Testis (tissue), 5 donors: ENCODE measurements around the gene SIGLEC1. TPM values are rescaled to one million over a fixed set of nuclear protein-coding genes. Genes with fewer than 3 reads are reported as not detected.

Experiments used
- DNase-seq: peaks from one replicate; pipeline ENCODE4 v3.0.0-alpha.2; 2019
- H3K27ac ChIP-seq, 2 donors: fragments of 200-600 bp; sonication (generic); one replicate each; pipeline ENCODE4 v1.5.1; 2019
- H3K27me3 ChIP-seq: fragments of 200-600 bp; sonication (generic); one replicate; pipeline ENCODE4 v1.5.1; 2019
- H3K36me3 ChIP-seq: fragments of 200-600 bp; sonication (generic); one replicate; pipeline ENCODE4 v1.5.1; 2017; ENCODE audit warnings: low read depth; ENCODE audit errors: missing control alignments
- H3K4me1 ChIP-seq: fragments of 200-600 bp; sonication (generic); one replicate; pipeline ENCODE4 v1.5.1; 2019
- H3K4me3 ChIP-seq, 2 donors: fragments of 200-600 bp; sonication (generic); one replicate each; pipeline ENCODE4 v1.5.1; 2017 to 2019
- H3K9me3 ChIP-seq: fragments of 200-600 bp; sonication (generic); one replicate; pipeline ENCODE4 v1.5.1; 2017
- CTCF ChIP-seq, 3 experiments: fragments of 450-650 bp in 2 of 3; fragments of 200-600 bp in 1 of 3; sonication (generic) in 1 of 3; IDR thresholded peaks; one replicate each; pipeline ENCODE4 v1.5.1; 2016 to 2019; ENCODE audit warnings: antibody characterized with exemption in 3 of 3, mild to moderate bottlenecking in 2 of 3, moderate library complexity in 1 of 3
- POLR2A ChIP-seq: fragments of 450-650 bp; IDR thresholded peaks from one replicate; pipeline ENCODE4 v1.6.1; 2017; ENCODE audit warnings: antibody characterized with exemption, mild to moderate bottlenecking, moderate library complexity
- WGBS, 2 donors: methylation state at CpG; one replicate each; pipeline ENCODE4 v1.1.5; 2018; 5-methylcytosine and 5-hydroxymethylcytosine counted together
- intact Hi-C: fragments of 100-400 bp; cut with DNase I; formaldehyde crosslinking; loops from one replicate; pipeline ENCODE4 v1.15.1; 2023; ENCODE audit warnings: low total_unique reads
- long read RNA-seq, 2 donors: transcript quantifications; one replicate each; lab custom pipeline, GENCODE V29; 2026
- polyA plus RNA-seq: library from polyadenylated mRNA; stranded (reverse); fragments of 350-450 nt; fragmentation: Illumina TruSeq; extraction: RNeasy Lipid Tissue Mini Kit (QIAGEN cat#74804); gene quantifications from one replicate; pipeline ENCODE4 v1.2.3, GENCODE V29; 2014; ENCODE audit warnings: low read depth, low replicate concordance; ENCODE audit not compliant: insufficient read depth
- total RNA-seq, 2 donors: library from RNA; depleted of rRNA; stranded (reverse); fragments of >200 nt; gene quantifications; one replicate each; pipeline ENCODE4 v1.2.3, GENCODE V29; 2016

SIGLEC1 gene
- total RNA-seq (1 to 10 TPM; 4.3 to 9.4 TPM), polyA plus RNA-seq (6.6 TPM)
- long read RNA-seq, donor 1 = 0 reads
- long read RNA-seq, donor 2 = 0 reads

GRCh38 chr20:3712279-3712873, at the start of gene SIGLEC1:
SIGLEC1 (minus strand) TSS chr20:3712600; CDS start chr20:3707128, 5,472 bp downstream.
- Histone ChIP-seq H3K36me3 (no peaks in the 10 kb centered on the region), H3K27ac (no peak within 1 kb of the TSS), H3K27me3 (no peaks in the 10 kb centered on the region), H3K9me3 (no peaks in the 10 kb centered on the region), H3K4me3 (no peak within 1 kb of the TSS), H3K4me1 (no peaks in the 10 kb centered on the region)
- WGBS, 2 donors = 85 to 88% methylated on average over 12 to 15 of the region's 15 CpGs
- peak; percentile 35 for DNase-seq
- TF ChIP-seq CTCF (IDR thresholded peaks at IDR 0.05) (no peak), POLR2A (no peak)
- intact Hi-C loops = loop anchor here (5.0 kb wide), 1 partner anchor 35 kb away; no protein-coding TSS in a partner anchor

GRCh38 chr20:3760655-3761348, 48.4 kb upstream of the SIGLEC1 start:
- DNase-seq = no peak
- intact Hi-C loops = no loop called here
- Histone ChIP-seq H3K4me3 (no peak overlapping the region), H3K27ac (no peak overlapping the region), H3K36me3 (no peaks in the 10 kb centered on the region), H3K4me1 (no peaks in the 10 kb centered on the region), H3K27me3 (no peaks in the 10 kb centered on the region), H3K9me3 (no peaks in the 10 kb centered on the region)
- TF ChIP-seq POLR2A (no peak), CTCF (IDR thresholded peaks at IDR 0.05) (no peak)
- WGBS, 2 donors = 76 to 83% methylated on average over 7 to 10 of the region's 10 CpGs

GRCh38 chr20:3759884-3760283, 47.5 kb upstream of the SIGLEC1 start:
- TF ChIP-seq CTCF (IDR thresholded peaks at IDR 0.05) (no peak), POLR2A (no peak)
- Histone ChIP-seq H3K36me3 (no peaks in the 10 kb centered on the region), H3K4me3 (no peak overlapping the region), H3K9me3 (no peaks in the 10 kb centered on the region), H3K4me1 (no peaks in the 10 kb centered on the region), H3K27ac (no peak overlapping the region), H3K27me3 (no peaks in the 10 kb centered on the region)
- intact Hi-C loops = no loop called here
- WGBS, 2 donors = 85% methylated on average over 5 to 11 of the region's 11 CpGs
- DNase-seq = no peak

GRCh38 chr20:3759316-3759823, 47.0 kb upstream of the SIGLEC1 start:
- no peak overlapping the region for H3K4me3 ChIP-seq
- 66 to 100% methylated on average over 2 to 11 of the region's 11 CpGs for WGBS, 2 donors
- no peaks in the 10 kb centered on the region for H3K4me1 ChIP-seq
- intact Hi-C loops = no loop called here
- H3K9me3 ChIP-seq = no peaks in the 10 kb centered on the region
- H3K36me3 ChIP-seq = no peaks in the 10 kb centered on the region
- no peaks in the 10 kb centered on the region for H3K27me3 ChIP-seq
- H3K27ac ChIP-seq = no peak overlapping the region
- DNase-seq = no peak
- TF ChIP-seq POLR2A (no peak), CTCF (IDR thresholded peaks at IDR 0.05) (no peak)
